IMR-90 (cell line): ENCODE results near the gene DENND10. TPM values are rescaled to one million over a fixed set of nuclear protein-coding genes. Genes with fewer than 3 reads are reported as not detected.
"Not testable (repeated sequence)": the region's sequence is repeated elsewhere in the genome, so short reads cannot be mapped to it uniquely, and the experiment has no call there.

ENCODE experiments used
- ATAC-seq: fragments of 200-7000 bp; cut with Tn5 transposase; 2 replicates; pipeline ENCODE4 v1.9.1; 2020; ENCODE audit warnings: low read depth, mild to moderate bottlenecking, moderate library complexity
- BruUV-seq: library from RNA; stranded (reverse); fragments of 400-500 nt; replicated peaks from 2 replicates; lab custom pipeline; 2021; lab: Mats Ljungman, UMichigan
- CTCF ChIA-PET: fragments of 300-600 bp; formaldehyde crosslinking; extraction: SDS; loops from one replicate; lab custom pipeline; 2021; ENCODE audit warnings: antibody characterized with exemption; lab: Yijun Ruan, JAX
- POLR2A ChIA-PET: fragments of 300-600 bp; sonication (Branson Sonifier 250); formaldehyde crosslinking; loops from one replicate; lab custom pipeline; 2022; ENCODE audit warnings: antibody characterized with exemption; ENCODE audit not compliant: unreplicated experiment; lab: Charles Lee
- DNase-seq: peaks from one replicate; pipeline ENCODE4 v3.0.0; 2013
- H2AFZ ChIP-seq: replicated peaks from 2 replicates; pipeline ENCODE3; 2013; ENCODE audit warnings: low read length, mild to moderate bottlenecking; ENCODE audit not compliant: poor library complexity
- H2AK5ac ChIP-seq: 2 replicates; pipeline ENCODE4 v1.6.1; 2013; ENCODE audit warnings: low read depth, low read length, inconsistent platforms
- H2AK9ac ChIP-seq: replicated peaks from 2 replicates; pipeline ENCODE3; 2013; ENCODE audit warnings: mild to moderate bottlenecking, low read depth, low read length, moderate library complexity; ENCODE audit not compliant: poor library complexity
- H2BK120ac ChIP-seq: 2 replicates; pipeline ENCODE4 v1.6.1; 2013; ENCODE audit warnings: low read depth, low read length, inconsistent platforms
- H2BK15ac ChIP-seq: 3 replicates; pipeline ENCODE4 v1.6.1; 2013; ENCODE audit warnings: low read depth, low read length, inconsistent platforms
- H2BK20ac ChIP-seq: 2 replicates; pipeline ENCODE4 v1.6.1; 2013; ENCODE audit warnings: low read depth, mild to moderate bottlenecking, inconsistent platforms, low read length, moderate library complexity
- H2BK5ac ChIP-seq: 2 replicates; pipeline ENCODE4 v1.6.1; 2013; ENCODE audit warnings: mild to moderate bottlenecking, low read depth, low read length, inconsistent platforms; ENCODE audit not compliant: poor library complexity, severe bottlenecking
- H3K14ac ChIP-seq: replicated peaks from 2 replicates; pipeline ENCODE4 v1.6.1; 2013; ENCODE audit warnings: low read depth, low read length, inconsistent platforms
- H3K18ac ChIP-seq: 2 replicates; pipeline ENCODE4 v1.6.1; 2013; ENCODE audit warnings: low read depth, low read length, control low read depth
- H3K23ac ChIP-seq: 2 replicates; pipeline ENCODE4 v1.6.1; 2013; ENCODE audit warnings: low read depth, low read length, inconsistent platforms
- H3K27ac ChIP-seq: 2 replicates; pipeline ENCODE4 v1.5.1; 2013; ENCODE audit warnings: mild to moderate bottlenecking, control low read depth, low read length; ENCODE audit not compliant: insufficient read depth
- H3K27me3 ChIP-seq: 2 replicates; pipeline ENCODE4 v1.6.1; 2013; ENCODE audit warnings: low read length; ENCODE audit not compliant: control insufficient read depth, insufficient read depth
- H3K36me3 ChIP-seq: 2 replicates; pipeline ENCODE4 v1.6.1; 2013; ENCODE audit warnings: low read length, mixed read lengths; ENCODE audit not compliant: control insufficient read depth, insufficient read depth
- H3K4ac ChIP-seq: 2 replicates; pipeline ENCODE4 v1.6.1; 2013; ENCODE audit warnings: low read depth, low read length, inconsistent platforms
- H3K4me1 ChIP-seq: 2 replicates; pipeline ENCODE4 v1.6.1; 2013; ENCODE audit warnings: low read length, mixed read lengths; ENCODE audit not compliant: control insufficient read depth, insufficient read depth
- H3K4me2 ChIP-seq: 2 replicates; pipeline ENCODE4 v1.6.1; 2013; ENCODE audit warnings: low read depth, mild to moderate bottlenecking, control low read depth, low read length, moderate library complexity
- H3K4me3 ChIP-seq: 2 replicates; pipeline ENCODE4 v1.5.1; 2013; ENCODE audit warnings: low read depth, mild to moderate bottlenecking, control low read depth, low read length, moderate library complexity; ENCODE audit not compliant: insufficient read depth
- H3K56ac ChIP-seq: 2 replicates; pipeline ENCODE4 v1.6.1; 2013; ENCODE audit warnings: low read length, inconsistent platforms; ENCODE audit not compliant: insufficient read depth; ENCODE audit errors: extremely low read depth
- H3K79me1 ChIP-seq, 2 experiments: 2 replicates each; pipeline ENCODE4 v1.6.1; 2013; ENCODE audit warnings: low read length in 2 of 2, inconsistent platforms in 1 of 2, low read depth in 1 of 2
- H3K9ac ChIP-seq: 2 replicates; pipeline ENCODE4 v1.6.1; 2013; ENCODE audit warnings: low read depth, low read length, control low read depth
- H3K9me1 ChIP-seq: 2 replicates; pipeline ENCODE4 v1.6.1; 2013; ENCODE audit warnings: low read length, inconsistent platforms; ENCODE audit not compliant: insufficient read depth
- H3K9me3 ChIP-seq: 2 replicates; pipeline ENCODE4 v1.6.1; 2013; ENCODE audit warnings: low read length; ENCODE audit not compliant: control insufficient read depth, insufficient read depth
- H4K20me1 ChIP-seq: 2 replicates; pipeline ENCODE4 v1.6.1; 2013; ENCODE audit warnings: low read length, inconsistent platforms; ENCODE audit not compliant: insufficient read depth
- H4K5ac ChIP-seq: 2 replicates; pipeline ENCODE4 v1.6.1; 2013; ENCODE audit warnings: mild to moderate bottlenecking, low read depth, low read length, control low read depth
- H4K8ac ChIP-seq, 2 experiments: 2 replicates each; pipeline ENCODE4 v1.6.1; 2013; ENCODE audit warnings: low read depth in 2 of 2, low read length in 2 of 2, control low read depth in 1 of 2, inconsistent platforms in 1 of 2
- H4K91ac ChIP-seq: 2 replicates; pipeline ENCODE4 v1.6.1; 2013; ENCODE audit warnings: low read depth, low read length, inconsistent platforms; ENCODE audit not compliant: insufficient read depth
- WGBS, 2 experiments: methylation state at CpG; one replicate each; pipeline versions ENCODE4 v1.1.5 to v1.1.7; 2013; ENCODE audit warnings: missing lambda C conversion rate in 2 of 2; ENCODE audit not compliant: insufficient read length in 1 of 2; ENCODE audit errors: extremely low coverage in 2 of 2; 5-methylcytosine and 5-hydroxymethylcytosine counted together
- dilution Hi-C: fragments of 300-500 bp; cut with HindIII; formaldehyde crosslinking; loops from one replicate; pipeline ENCODE4 v1.14.3; 2018; ENCODE audit warnings: low sequenced_read_pairs; ENCODE audit not compliant: unreplicated experiment
- in situ Hi-C: fragments of 300-500 bp; cut with MboI; formaldehyde crosslinking; loops from 3 replicates; pipeline ENCODE4 v1.14.3; 2019; ENCODE audit warnings: low sequenced_read_pairs, inconsistent platforms, mixed read lengths
- intact Hi-C: fragments of 100-400 bp; cut with micrococcal nuclease; formaldehyde crosslinking; loops from 2 replicates; pipeline ENCODE4 v1.10.0; 2022
- polyA plus RNA-seq, 3 experiments: library from polyadenylated mRNA; depleted of rRNA; stranded (reverse); fragments of >200 nt; gene quantifications; 2 replicates each; pipeline ENCODE4 v1.2.3, GENCODE V29; 2012; ENCODE audit warnings: low replicate concordance in 1 of 3
- total RNA-seq: library from RNA; depleted of rRNA; stranded (reverse); fragments of >200 nt; gene quantifications from 2 replicates; pipeline ENCODE4 v1.2.3, GENCODE V29; 2012

Gene DENND10
- total and polyA plus RNA-seq, 2 of the 4 experiments (the other 2 are of a cell fraction), result 50.9 to 81.4 TPM

GRCh38 chr10:119105899-119106298 lies 2.0 kb downstream of the DENND10 start:
- H2BK120ac ChIP-seq, H3K23ac ChIP-seq, H4K91ac ChIP-seq, POLR2A ChIA-PET, H3K9me1 ChIP-seq, H3K9me3 ChIP-seq, H2BK5ac ChIP-seq, H3K4me2 ChIP-seq, H4K20me1 ChIP-seq, H2BK20ac ChIP-seq, CTCF ChIA-PET, H3K4ac ChIP-seq, H3K56ac ChIP-seq, H3K18ac ChIP-seq, H4K5ac ChIP-seq, H3K27ac ChIP-seq, H2BK15ac ChIP-seq, dilution Hi-C loops, H4K8ac ChIP-seq, H3K9ac ChIP-seq, H2AK9ac ChIP-seq, H3K4me3 ChIP-seq, DNase-seq, H2AFZ ChIP-seq, H3K27me3 ChIP-seq, BruUV-seq, H3K14ac ChIP-seq, ATAC-seq, H2AK5ac ChIP-seq, in situ Hi-C loops, H3K4me1 ChIP-seq: not testable (repeated sequence)
- 100% methylated on average over 3 of the region's 7 CpGs; no CpG with 5 or more reads in 1 of the 2 experiments for WGBS, 2 experiments
- intact Hi-C loops, result loop anchor here (2.0 kb wide), 1 partner anchor 25 kb away; the partner anchor contains the start of gene EIF3A
- Histone ChIP-seq H3K36me3 (peaks cover 12% of the 10 kb centered on the region), H3K79me1 (peaks cover 24 to 37% of the 10 kb centered on the region in 2 experiments)

GRCh38 chr10:119107106-119107505 lies 3.2 kb downstream of the DENND10 start:
- in situ Hi-C loops, H2AK9ac ChIP-seq, POLR2A ChIA-PET, H3K9me3 ChIP-seq, dilution Hi-C loops, H3K4ac ChIP-seq, H3K4me3 ChIP-seq, H3K56ac ChIP-seq, ATAC-seq, H2BK5ac ChIP-seq, H3K23ac ChIP-seq, H3K4me1 ChIP-seq, H3K18ac ChIP-seq, DNase-seq, H3K4me2 ChIP-seq, H2BK15ac ChIP-seq, H3K9ac ChIP-seq, H3K27me3 ChIP-seq, H2BK120ac ChIP-seq, H2AK5ac ChIP-seq, H4K91ac ChIP-seq, H3K27ac ChIP-seq, H2BK20ac ChIP-seq, BruUV-seq, H2AFZ ChIP-seq, intact Hi-C loops, H4K20me1 ChIP-seq, H3K14ac ChIP-seq, H3K9me1 ChIP-seq, H4K8ac ChIP-seq, H4K5ac ChIP-seq: not testable (repeated sequence)
- H3K36me3 ChIP-seq, result peaks cover 12% of the 10 kb centered on the region
- WGBS, 2 experiments, result no CpG with 5 or more reads among the region's 6 CpGs
- peaks cover 24 to 37% of the 10 kb centered on the region in 2 experiments for H3K79me1 ChIP-seq
- CTCF ChIA-PET, result interaction anchor here (0.6 kb wide), 1 partner anchor 477 kb away, joined by 3 read pairs; no protein-coding TSS in a partner anchor
